GM12873 (cell line): ENCODE measurements around the gene BRD1.

ENCODE experiments used
- TF ChIP-seq, protein P1 (sequence below): IDR thresholded peaks from 2 replicates; pipeline ENCODE4 v1.5.1; 2012; ENCODE audit warnings: low read depth, mild to moderate bottlenecking, moderate library complexity, low read length, control low read depth; ENCODE audit not compliant: insufficient read depth; ENCODE audit errors: missing control alignments

BRD1 gene

DNA sequence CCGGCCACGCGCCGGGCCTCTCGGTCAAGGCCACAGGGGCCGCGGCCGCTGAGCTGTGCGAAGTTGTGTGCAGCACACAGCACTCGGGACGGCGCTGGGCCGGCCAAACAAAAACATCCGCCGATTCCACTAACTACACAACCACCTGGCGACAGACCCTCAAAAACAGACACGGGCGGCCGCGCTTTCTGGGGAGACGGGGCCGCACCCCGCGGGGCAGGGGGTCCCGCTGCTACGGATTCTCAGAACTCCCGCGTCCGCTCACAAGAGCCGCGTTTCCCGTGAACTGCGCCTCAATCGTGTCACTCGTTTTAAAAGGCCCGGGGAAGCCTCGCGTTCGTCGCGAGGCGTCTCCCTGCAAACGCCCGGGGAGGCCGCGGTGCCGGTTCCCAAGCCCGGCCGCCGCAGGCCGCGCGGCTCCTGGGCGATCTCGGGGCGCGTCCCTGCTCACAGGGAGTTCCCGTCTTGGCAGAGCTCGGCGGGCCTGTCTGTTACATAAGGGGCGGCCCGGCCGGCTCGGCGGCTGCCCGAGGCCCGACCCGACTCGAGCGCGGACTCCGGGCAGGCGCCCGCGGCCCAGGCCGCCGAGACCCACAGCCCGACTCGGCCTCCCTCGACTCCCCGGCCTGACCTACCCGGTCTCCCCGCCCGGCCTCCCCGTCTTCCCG, 936 bp downstream of the BRD1 start:
- TF ChIP-seq, protein P1, sequence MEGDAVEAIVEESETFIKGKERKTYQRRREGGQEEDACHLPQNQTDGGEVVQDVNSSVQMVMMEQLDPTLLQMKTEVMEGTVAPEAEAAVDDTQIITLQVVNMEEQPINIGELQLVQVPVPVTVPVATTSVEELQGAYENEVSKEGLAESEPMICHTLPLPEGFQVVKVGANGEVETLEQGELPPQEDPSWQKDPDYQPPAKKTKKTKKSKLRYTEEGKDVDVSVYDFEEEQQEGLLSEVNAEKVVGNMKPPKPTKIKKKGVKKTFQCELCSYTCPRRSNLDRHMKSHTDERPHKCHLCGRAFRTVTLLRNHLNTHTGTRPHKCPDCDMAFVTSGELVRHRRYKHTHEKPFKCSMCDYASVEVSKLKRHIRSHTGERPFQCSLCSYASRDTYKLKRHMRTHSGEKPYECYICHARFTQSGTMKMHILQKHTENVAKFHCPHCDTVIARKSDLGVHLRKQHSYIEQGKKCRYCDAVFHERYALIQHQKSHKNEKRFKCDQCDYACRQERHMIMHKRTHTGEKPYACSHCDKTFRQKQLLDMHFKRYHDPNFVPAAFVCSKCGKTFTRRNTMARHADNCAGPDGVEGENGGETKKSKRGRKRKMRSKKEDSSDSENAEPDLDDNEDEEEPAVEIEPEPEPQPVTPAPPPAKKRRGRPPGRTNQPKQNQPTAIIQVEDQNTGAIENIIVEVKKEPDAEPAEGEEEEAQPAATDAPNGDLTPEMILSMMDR = no peak

DNA sequence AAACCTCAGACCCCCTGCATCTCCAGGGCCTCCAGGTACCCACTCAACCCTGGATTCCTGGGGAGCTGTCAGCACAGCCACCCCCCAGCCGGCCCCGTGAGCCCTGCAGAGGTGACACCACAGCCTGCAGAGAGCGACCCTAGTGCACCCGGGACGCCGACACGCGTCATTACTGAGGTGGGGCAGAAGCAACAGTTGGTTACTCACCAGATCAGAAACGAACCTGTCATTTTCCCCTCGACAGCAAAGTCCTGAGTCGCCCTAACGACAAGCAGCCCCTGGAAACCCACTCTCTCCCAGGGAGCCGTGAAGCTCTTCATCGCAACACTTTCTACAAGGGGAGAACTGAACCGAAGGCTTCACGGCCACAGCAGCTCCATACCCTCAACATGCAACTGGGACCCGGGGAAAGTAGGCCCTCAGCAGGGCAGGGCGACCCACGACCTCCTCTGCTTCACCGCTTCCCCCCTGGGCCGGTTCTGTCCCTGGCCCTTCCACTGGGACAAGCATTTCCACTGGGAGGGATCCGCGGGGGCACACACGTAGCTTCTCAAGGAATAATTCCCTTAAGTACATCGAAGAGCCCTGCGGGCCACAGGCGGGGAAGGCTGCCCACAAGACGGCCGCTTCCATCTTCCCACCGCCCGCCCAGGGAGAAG, 1.6 kb downstream of the BRD1 start:
- TF ChIP-seq, protein P1 = no peak

DNA sequence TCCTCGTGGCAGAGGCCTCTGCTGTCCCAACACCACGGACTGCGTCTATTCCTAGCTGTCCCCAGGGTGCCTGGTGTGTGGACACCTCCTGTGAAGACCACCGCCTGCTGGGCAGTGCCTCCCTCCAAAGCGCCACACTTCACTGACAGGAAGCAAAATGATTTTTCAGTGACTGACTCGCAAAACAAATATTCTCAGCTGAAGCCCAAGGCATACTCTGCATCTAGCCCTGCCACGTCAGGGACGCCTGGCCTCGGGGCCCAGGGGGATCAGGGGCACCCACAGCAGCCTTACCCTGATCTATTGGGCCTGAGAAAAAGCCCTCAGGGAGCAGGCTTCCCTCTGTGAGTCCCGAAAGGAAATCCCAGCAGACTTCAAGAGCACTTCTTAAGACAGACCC, 2.2 kb downstream of the BRD1 start:
- TF ChIP-seq, protein P1 = no peak

DNA sequence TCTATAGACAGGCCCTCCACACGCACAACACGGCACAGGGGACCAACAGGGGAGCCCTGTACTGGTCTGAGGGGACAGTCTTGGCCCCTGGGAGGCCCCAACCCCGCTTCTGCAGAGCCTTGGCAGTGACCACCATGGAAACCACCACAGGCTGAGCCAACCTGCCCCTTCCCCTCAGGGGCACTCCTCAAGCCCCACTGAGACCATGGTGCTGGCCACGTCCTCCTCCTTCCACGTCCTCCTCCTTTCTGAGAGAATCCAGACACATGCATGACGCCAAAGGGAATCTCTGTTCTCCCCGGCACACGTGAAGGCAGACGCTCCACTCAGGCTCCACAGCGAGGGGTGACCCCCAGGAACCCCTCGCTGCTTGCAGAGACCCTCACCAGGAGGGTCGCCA, 2.7 kb downstream of the BRD1 start:
- TF ChIP-seq, protein P1 = no peak

DNA sequence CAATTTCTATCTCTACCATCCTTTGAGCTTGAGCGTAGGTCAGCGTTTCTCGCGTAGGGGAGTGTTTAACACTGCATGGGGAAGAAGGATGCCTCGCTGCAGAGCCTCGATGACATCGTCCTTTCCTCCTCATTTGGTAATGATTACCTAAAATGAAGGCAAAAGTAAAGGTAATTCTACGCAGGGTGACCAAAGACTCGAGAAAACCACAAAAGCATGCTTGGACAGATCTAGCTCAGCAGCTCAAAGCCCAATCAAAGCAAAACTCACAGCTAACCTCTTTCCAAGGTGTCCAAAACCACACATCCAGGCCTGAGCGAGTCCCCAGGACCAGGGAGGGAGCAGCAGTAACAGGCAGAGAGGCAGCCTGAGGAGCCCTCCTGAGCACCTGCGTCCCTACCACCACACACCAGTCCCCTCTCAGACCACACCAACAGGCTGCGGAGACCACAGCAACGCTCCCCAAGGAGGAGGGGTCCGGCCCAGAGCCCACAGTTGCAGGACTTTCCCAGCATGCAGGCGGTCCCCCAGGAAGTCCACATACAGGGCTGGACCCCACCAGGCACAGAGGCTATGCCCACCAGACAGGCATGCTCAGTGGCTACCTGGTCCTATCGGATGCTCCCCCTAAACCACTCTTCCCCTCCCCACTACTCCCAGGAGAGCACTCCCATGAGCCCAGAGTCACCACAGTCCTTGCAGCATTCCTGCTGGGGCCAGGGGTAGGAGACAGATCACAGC, 3.3 kb downstream of the BRD1 start:
- TF ChIP-seq, protein P1 = no peak

DNA sequence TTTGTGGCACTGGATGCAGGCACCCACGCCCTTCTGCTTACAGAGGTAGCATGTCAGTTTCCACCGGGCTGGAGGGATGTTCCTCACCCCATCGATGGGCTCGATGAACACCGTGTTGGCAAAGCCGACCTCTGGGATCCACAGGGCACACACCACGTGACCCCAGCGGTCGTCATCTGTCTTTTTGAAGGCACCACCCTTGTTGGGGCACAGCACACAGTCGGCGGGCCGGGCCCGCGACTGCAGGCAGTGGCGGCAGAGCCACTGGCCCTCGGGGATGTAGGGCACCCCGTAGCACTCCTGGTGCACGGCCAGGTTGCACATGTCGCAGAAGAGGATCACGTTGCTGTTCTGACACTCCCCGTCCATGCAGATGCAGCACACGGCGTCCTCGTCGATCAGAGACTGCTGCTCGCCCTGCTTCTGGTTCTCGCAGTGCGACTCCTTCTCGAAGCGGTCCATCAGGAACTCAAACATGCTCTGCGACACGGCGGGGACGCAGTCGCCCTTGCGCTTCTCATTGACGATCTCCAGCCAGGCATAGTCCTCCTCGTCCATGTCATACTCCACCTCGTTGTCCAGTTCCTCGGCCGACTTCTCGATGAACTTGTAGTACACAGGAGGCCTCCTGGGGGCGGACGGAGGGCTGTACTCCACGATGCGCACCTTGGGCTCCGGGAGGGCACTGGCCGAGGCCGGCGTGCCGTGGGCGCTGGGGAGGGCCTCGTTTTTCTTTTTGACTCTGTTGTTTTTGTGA, 4.2 kb downstream of the BRD1 start:
- TF ChIP-seq, protein P1 = no peak

DNA sequence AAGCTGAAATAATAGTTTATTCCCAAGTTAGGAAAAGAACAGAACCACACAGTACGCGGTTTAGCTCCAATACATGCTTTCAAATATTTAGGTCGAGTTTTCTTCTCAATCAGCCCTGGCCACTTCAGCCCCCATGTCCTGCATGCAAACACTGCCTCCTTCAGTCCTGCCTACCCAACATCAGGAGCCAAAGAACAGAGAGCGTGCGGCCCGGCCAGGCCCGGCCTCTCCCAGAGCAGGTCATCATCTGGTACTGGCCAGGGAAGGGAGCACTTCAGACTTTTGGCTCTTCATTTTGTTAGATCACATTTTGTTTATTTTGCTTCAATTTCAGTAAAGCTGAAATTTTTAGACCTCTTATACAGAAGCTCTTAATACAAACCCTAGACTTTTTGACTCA, 6.7 kb downstream of the BRD1 start:
- TF ChIP-seq, protein P1 = no peak
